Right ventricle myocardium superior (tissue), 1 donor: ENCODE data around the gene LST1. TPM values are rescaled to one million over a fixed set of nuclear protein-coding genes. Genes with fewer than 3 reads are reported as not detected.
"Not testable (repeated sequence)": the region's sequence is repeated elsewhere in the genome, so short reads cannot be mapped to it uniquely, and the experiment has no call there.

Experiments used
- ATAC-seq: fragments of 200-7000 bp; cut with Tn5 transposase; one replicate; pipeline ENCODE4 v1.9.1; 2020; ENCODE audit warnings: mild to moderate bottlenecking; ENCODE audit not compliant: poor library complexity
- DNase-seq: peaks from one replicate; pipeline ENCODE4 v3.0.0-alpha.2; 2020
- intact Hi-C: fragments of 100-400 bp; cut with DNase I; formaldehyde crosslinking; loops from one replicate; pipeline ENCODE4 v1.11.2; 2022
- long read RNA-seq: library from polyadenylated mRNA; unstranded; transcript quantifications from one replicate; pipeline ENCODE4 v2.0.0, GENCODE V29; 2021
- total RNA-seq: library from RNA; stranded (reverse); fragmentation: NEBNext Ultra II Directional; extraction: Animal tissue kit (Norgen Biotek cat#: 25700); gene quantifications from one replicate; pipeline ENCODE4 v1.2.1, GENCODE V29; 2021
- donor health status: DM: no; HTN: yes; CAD: no; lungs with severe emphysema.

Gene LST1
- 5.5 TPM for total RNA-seq
- long read RNA-seq, partial matches to known transcripts = 0 of 3 reads
- long read RNA-seq, other reads (novel, unspliced or antisense) = 0 of 3 reads

DNA sequence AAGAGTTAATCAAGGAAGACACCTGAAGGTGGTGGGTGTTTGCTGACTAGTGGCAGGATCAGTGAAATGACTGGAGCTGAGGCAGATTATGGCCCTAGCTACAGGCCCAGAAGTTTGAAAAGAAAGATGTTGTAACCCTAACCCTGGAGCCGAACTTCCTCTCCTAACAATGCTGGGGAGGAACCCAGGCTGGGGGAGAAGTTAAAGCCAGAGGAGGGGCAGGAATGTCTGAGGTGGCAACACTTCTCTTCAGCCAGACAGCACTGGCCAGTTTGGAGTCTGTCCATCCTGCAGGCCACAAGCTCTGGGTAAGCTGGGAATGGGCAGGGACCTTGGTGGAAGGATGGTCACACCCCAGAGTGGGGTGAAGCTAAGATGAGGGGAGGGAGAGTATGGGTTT, at the start of gene LST1:
LST1 (plus strand) TSS at position 270 of the 400 bp plus-strand sequence. CDS start 1,023 bp downstream, outside the sequence.
- intact Hi-C loops = no loop called here
- peak; percentile 47 for DNase-seq
- ATAC-seq = peak; percentile 51

DNA sequence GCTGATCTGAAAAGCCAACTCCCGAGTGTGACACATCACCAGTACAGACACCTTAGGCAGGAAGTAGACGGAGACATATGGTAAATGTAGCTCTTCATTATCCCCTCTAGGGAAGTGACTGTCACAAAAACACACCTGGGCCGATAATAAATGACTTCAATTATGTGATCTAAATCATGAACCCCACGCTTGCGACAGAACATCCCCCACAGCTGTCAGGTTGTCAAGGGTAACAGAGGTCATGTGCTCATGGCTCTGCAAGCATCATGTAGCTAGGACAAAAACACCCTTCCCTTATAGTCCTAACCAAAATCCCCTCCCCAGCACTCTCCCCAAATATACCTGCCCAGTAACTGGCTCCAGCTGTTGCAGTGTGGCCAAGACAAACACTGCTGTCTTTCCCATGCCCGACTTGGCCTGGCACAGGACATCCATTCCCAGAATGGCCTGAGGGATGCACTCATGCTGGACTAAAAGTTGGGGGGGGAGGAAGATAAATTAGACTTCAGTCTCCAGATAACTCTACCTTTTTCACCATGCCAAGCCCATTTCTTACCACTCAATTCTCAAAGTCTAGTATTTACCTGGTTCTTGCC, 47.2 kb upstream of the LST1 start:
- ATAC-seq (no peak), DNase-seq (no peak)
- intact Hi-C loops = no loop called here

DNA sequence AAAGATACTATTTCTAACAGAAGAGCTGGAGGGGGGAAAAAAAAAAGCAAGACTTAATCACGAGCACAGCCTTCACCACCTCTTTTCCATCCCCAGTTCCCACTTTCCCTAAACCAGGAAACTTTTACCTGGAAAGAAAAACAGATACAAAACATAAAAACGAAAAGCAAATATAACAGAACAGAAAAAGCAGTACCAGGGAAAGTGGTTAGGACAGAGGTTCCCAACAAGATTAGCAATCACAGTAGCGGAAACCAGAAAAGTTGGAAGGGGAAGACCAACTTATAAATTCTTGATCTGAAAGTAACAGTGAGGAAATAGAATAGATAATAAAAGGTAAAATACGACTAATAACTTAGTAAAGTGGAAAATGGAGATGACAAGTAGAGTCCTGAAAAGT, 45.4 kb upstream of the LST1 start:
- intact Hi-C loops = no loop called here
- ATAC-seq = no peak

DNA sequence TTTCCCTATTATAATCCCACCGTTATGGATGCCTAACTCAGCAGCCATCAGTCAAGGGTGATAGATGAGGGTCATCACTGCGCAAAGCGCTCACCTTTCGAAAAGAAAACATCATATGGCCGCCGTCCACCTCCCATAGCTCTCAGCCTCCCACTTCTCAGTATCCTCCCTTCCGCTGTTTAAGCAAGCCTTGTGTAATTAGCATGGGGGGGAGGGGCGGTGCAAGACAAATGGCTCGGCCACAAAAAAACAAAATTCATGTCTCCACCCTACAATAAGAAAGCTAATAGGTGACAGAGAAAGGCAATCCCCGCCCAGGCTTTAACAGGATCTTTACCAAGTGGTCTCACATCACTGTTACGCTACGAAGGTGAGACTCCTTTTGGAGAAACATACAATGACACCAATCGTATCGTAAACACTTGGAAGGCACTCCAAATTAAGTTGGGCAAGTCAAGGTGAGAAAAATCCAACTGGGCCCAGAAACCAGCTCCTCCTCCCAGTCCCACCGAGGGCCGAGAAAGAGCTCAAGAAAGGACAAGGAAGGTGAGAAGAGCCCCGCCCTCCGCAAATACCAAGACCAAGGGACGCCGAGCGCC, 44.9 kb upstream of the LST1 start:
- ATAC-seq (peak; percentile 23), DNase-seq (peak; percentile 51)
- intact Hi-C loops = no loop called here

More for the DNA sequence above, 45.4 kb upstream of the LST1 start:
- DNase-seq = no peak

DNA sequence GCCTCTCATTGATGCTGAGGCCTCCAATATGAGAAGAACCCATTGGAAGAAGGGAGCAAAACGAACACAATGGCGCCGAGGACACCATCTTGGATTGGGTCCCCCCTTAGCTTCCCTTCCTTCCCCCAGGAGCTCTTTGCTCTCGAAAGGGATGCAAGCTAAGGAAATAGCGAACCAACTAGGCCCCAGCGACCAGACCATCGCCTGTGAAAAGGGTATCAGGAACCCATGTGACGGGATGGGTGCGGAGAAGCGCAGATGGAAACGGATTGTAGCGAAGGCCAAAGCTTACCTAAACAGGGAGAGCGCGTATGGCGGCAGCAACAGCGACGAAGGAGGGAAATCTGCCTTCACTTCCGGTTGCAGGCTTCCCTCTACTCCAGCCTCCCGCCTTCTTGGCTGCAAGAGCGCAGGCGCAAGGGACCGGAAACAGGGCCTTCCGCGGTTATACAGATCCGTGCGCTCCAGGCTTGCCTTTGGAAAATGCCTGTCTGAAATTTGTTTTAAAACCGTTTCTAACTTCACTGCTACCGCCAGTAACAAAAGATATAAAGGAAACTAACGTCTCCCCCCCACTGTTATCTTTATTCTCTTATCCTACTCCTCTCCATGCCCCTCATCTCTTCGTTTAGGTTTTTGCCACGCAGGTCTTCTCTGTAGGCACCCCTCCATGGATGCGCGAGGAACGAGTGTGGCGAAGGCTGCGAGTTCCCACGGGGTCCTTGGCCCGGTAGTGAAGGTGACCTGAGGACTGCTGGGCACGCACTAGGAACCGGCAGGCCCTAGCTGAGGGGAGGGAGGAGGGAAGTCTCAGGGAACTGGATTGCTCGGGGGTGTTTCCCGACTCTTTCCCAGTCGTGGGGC, 44.2 kb upstream of the LST1 start, which contains the start of gene DDX39B:
DDX39B (minus strand) TSS at position 346 of the 864 bp plus-strand sequence. CDS start 1,471 bp downstream, outside the sequence.
- DNase-seq (peak; percentile 97), ATAC-seq (peak; percentile 96)
- intact Hi-C loops = no loop called here

DNA sequence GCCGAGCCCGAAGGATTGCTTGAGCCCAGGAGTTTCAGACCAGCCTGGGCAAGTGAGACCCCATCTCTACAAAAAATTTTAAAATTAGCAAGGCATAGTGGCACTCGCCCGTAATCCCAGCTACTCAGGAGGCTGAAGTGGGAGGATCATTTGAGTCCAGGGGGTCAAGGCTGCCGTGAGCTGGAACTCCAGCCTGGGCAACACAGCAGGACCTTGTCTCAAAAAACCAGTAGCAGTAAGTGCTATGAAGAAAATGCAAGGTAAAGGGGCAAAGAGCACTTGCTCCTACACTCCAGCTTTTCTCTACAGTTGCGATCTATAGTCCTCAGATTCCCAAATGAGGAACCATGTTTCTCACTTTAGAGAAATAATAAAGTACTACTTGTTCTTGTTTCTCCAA, 42.4 kb upstream of the LST1 start:
- intact Hi-C loops = no loop called here
- DNase-seq (no peak), ATAC-seq (no peak)

DNA sequence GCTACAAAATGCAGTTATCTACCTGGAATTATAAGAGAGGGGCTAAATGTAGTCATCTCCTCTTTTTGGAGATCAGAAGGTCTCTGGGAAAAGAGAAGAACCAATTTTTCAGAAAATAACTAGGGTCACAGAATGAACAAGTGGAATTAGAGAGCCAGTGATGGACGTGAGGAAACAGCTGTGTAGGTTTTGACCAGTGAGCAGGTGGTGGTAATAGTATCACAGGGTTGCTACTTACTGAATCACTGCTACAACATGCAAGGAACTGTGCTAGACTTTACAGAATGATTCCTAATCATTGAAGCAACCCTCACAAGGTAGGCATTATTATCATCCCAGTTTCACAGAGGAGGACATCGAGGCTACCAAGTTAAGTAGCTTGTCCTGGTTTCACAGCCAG, 41.4 kb upstream of the LST1 start:
- no peak for DNase-seq
- intact Hi-C loops = loop anchor here (5.0 kb wide), 2 partner anchors 38 to 73 kb away; partner anchors contain the start of genes AIF1 and LTB

DNA sequence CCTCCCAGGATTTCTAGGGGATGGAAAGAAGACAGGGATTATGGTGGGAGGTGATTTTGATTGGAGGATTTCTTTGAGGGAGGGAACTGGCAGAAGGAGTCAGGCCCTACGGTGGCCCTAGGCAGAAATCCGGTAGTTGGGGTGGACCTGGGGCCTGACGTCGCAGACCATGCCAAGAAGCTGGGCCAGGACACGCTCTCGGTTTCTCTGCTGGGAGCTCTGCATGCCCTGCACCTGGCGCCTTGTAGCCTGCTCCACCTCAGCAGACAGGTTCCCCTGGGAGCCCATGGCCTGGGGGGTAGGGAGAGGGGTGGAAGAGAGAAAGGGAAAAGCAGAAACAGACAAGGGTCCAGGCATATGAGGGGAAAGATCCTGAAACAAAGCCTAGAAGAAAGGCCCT, 40.8 kb upstream of the LST1 start:
- no peak for ATAC-seq
- no peak for DNase-seq
- intact Hi-C loops = loop anchor here (5.0 kb wide), 2 partner anchors 37 to 72 kb away; partner anchors contain the start of genes AIF1 and LTB

More for the DNA sequence above, 41.4 kb upstream of the LST1 start:
- no peak for ATAC-seq

DNA sequence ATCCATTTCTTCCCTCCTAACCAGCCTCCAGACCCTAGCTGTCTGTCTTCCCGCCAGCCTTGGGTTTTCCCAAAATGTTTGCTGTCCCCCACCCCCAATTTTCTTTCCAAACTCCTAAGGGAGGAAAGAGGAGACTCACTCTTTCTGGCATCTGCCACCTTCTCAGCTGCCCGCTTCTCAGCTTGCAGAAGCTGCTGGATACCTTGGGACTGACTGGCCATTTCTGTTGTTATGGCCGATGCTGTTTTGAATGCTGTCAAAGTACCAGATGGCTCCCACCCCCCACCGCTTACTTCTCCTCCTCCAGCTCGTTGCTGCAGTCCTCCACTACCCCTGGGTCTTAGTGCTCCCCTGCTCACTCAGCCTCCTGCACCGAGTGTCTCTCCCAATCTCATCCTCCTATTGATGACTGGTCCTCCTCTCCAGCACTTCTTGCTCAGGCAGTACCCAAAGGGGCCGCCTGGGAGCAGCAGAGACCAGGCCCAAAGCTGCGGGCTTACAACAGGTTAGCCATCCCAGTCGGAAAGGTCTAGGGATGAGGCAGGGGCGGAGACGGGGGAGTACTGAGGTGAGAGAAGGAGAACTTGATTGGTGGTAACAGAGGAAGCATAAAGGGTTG, 39.6 kb upstream of the LST1 start, which contains the start of gene ATP6V1G2:
ATP6V1G2 (minus strand) TSS at position 270 of the 619 bp plus-strand sequence; CDS start at position 221, 49 bp downstream.
- ATAC-seq = peak; percentile 84
- intact Hi-C loops = loop anchor here (2.0 to 5.0 kb wide), 3 partner anchors 36 to 71 kb away; partner anchors contain the start of genes AIF1 and LTB
- DNase-seq = peak; percentile 93

DNA sequence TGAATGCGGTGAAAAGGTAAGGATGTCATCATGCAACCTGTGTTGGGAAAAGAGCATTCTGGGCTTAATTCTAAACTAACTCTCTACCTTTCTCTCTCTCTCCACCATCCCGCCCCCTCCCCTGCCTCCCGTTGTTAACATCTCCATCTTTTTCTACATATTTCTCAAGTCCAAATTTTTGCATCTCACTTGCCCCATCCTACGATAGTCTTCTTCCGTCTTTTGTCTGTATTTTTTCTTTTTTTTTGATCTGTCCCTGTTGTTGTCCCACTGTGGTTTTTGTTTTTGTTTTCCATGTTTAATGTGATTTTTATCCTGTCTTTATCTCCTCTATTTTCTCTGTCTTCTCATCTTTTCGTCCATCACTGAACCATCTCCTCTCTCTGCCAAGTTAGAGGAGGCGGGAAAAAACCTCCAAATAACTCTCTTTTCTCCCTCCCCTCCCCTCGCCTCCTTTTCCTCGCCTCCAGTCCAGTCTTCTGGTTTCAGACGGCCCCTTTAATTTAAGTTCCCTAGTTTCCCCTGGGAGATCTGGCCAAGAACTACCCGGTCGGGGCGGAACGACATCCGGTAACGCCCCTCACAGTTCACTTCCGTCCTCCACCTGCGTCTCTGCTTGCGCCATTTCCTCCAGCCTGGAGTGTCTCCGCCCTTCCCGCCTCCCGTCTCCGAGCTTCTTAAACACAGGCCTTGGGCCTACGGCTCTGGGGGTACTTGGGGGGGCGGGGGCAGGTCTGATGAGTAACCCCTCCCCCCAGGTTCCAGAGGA, 38.9 kb upstream of the LST1 start, which contains the start of gene NFKBIL1:
NFKBIL1 (plus strand) TSS at position 651 of the 769 bp plus-strand sequence; CDS start at position 738, 87 bp downstream.
- ATAC-seq (peak; percentile 98), DNase-seq (peak; percentile 97)
- intact Hi-C loops = loop anchor here (2.0 to 5.0 kb wide), 3 partner anchors 35 to 70 kb away; partner anchors contain the start of genes AIF1 and LTB

DNA sequence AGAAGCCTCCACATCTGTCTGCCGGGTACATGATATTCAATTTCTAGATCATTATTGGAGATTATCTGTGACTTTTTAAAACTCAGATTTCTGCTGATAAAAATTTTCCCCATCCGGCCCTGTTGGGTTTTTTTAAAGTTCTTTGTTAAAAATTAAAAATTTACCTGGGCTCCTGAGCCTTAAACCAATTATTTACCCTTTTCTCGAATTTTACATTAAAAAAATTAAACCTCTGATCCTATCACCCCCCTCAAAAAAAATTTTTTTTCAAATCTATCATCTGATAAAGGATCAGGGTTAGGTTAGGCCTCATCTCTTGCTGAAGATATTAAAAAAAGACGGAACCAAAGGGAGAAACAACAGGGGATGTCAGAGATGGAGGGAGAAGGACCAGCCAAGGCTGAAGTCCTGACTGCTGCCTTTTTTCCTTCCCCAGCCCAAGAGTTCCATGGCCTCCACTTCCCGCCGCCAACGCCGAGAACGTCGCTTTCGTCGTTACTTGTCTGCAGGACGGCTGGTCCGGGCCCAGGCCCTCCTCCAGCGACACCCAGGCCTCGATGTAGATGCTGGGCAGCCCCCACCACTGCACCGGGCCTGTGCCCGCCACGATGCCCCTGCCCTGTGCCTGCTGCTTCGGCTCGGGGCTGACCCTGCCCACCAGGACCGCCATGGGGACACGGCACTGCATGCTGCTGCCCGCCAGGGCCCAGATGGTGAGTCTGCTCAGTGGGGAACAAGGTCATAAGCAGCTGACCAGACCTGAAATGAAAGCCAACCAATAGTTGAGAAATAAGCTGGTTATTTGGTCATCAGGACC, 38.1 kb upstream of the LST1 start:
- intact Hi-C loops = loop anchor here (2.0 to 5.0 kb wide), 3 partner anchors 34 to 69 kb away; partner anchors contain the start of genes AIF1 and LTB
- ATAC-seq = no peak
- peak; percentile 44 for DNase-seq

DNA sequence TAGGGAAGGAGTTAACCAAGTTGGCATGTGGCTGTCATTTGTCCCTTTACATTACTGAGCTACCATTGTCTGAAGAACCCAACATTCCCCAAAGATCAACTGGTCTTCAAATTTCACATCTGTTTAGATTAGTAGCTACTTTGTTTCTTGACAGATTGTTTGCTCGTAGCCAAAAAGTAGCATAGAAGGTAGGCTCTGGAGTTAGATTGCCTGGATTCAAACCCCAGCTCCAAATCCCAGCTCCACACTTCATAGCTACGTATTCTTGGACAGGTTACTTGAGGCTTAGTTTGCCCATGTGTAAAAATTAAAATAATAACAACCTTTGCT, 37.6 kb upstream of the LST1 start:
- DNase-seq (no peak), ATAC-seq (no peak)
- intact Hi-C loops = loop anchor here (5.0 kb wide), 2 partner anchors 34 to 69 kb away; partner anchors contain the start of genes AIF1 and LTB

DNA sequence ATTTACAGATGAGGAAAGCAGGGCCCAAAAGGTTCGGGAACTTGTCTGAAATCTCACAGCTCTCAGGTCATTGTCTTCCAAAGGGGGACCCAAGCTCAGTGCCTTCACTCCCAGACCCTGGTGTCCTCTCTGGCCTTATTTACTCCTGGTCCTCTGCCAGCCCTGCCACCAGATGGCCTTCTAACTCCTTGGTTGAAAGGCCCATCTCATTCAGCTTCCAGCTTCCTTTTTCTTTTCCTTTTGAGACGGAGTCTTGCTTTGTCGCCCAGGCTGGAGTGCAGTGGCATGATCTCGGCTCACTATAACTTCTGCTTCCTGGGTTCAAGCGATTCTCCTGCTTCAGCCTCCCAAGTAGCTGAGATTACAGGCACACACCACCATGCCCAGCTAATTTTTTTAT, 34.7 kb upstream of the LST1 start:
- peak; percentile 73 for DNase-seq
- intact Hi-C loops, ATAC-seq: not testable (repeated sequence)

DNA sequence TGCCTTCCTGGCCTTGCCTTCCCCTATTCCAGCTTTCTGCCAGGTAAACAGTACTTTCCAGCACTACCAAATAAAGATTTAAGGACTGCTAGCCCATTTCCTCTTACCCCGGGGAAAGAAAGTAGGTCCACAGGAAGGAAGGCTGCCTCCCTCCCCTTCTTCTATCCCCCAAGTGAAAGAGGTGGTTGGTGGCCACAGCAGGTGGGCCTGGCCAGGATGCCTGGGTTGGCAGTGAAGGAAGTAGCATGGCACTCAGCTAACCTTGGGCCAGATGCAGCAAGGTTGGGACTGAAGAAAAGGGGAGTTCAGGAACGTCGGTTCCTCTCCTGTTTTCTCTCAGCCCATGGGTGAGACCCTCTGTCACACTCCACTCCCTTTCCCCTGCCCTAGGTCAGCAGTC, 29.8 kb upstream of the LST1 start:
- intact Hi-C loops = no loop called here
- ATAC-seq = no peak

DNA sequence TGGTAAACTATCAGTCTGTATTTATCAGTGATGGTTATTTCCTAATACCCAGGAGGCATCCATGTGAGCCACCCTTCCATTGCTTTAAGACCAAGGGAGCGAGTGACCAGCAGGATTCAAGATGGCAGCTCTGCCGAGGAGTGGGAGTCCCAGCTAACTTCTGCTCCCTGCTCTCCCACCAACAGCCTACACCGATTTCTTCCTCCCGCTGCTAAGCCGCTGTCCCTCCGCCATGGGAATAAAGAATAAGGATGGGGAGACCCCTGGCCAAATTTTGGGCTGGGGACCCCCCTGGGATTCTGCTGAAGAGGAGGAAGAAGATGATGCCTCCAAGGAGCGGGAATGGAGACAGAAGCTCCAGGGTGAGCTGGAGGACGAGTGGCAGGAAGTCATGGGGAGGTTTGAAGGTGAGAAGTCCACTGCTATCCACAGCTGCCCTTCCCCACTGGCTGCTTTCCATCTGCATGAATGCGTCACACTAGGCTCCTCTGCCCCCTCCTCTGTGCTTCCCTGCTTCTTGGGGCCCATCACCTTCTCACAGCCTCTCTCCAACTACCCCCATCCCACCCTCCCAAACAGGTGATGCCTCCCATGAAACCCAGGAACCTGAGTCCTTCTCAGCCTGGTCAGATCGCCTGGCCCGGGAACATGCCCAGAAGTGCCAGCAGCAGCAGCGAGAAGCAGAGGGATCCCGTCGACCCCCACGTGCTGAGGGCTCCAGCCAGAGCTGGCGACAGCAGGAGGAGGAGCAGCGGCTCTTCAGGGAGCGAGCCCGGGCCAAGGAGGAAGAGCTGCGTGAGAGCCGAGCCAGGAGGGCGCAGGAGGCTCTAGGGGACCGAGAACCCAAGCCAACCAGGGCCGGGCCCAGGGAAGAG, 28.4 kb upstream of the LST1 start:
- peak; percentile 8 for ATAC-seq
- DNase-seq = peak; percentile 46
- intact Hi-C loops = no loop called here

More for the DNA sequence above, 29.8 kb upstream of the LST1 start:
- DNase-seq = no peak

DNA sequence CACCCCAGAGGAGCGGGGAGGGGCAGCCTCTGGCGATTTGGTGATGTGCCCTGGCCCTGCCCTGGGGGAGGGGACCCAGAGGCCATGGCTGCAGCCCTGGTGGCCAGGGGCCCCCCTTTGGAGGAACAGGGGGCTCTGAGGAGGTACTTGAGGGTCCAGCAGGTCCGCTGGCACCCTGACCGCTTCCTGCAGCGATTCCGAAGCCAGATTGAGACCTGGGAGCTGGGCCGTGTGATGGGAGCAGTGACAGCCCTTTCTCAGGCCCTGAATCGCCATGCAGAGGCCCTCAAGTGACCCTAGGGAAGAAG, 27.8 kb upstream of the LST1 start:
- DNase-seq (no peak), ATAC-seq (no peak)
- intact Hi-C loops = no loop called here
